ELF-1 (cell line): ENCODE data around the gene RAB22A.
A peak's percentile ranks its signal among the peaks of the same experiment; 100 is the strongest.
"Not testable (repeated sequence)": the region's sequence is repeated elsewhere in the genome, so short reads cannot be mapped to it uniquely, and the experiment has no call there.

Source experiments
- DNase-seq: peaks from one replicate; pipeline ENCODE4 v3.0.0-alpha.2; 2016; ENCODE audit warnings: low read depth, low spot score

Gene RAB22A

GRCh38 chr20:58342104-58342945 is 32.8 kb downstream of the RAB22A start:
- DNase-seq, result no peak

- no peak for DNase-seq
Observed at GRCh38 chr20:58344741-58345140, 35.2 kb downstream of the RAB22A start.

- no peak for DNase-seq
Observed at GRCh38 chr20:58349570-58349969, 40.1 kb downstream of the RAB22A start.

GRCh38 chr20:58352468-58352867 is 43.0 kb downstream of the RAB22A start:
- no peak for DNase-seq

- peak; percentile 18 for DNase-seq
Observed at GRCh38 chr20:58359441-58359840, 49.9 kb downstream of the RAB22A start.

GRCh38 chr20:58360936-58361335 is 51.4 kb downstream of the RAB22A start:
- DNase-seq, result no peak

GRCh38 chr20:58361481-58362205 is 52.1 kb downstream of the RAB22A start:
- DNase-seq, result no peak

- DNase-seq, result no peak
Observed at GRCh38 chr20:58362206-58362516, 52.6 kb downstream of the RAB22A start.

- DNase-seq, result no peak
Observed at GRCh38 chr20:58362970-58363369, 53.5 kb downstream of the RAB22A start.

- DNase-seq, result no peak
Observed at GRCh38 chr20:58366866-58367265, 57.4 kb downstream of the RAB22A start.

- peak; percentile 60 for DNase-seq
Observed at GRCh38 chr20:58372806-58373205, 63.3 kb downstream of the RAB22A start.

GRCh38 chr20:58373296-58373695 is 63.8 kb downstream of the RAB22A start:
- DNase-seq, result not testable (repeated sequence)

- peak; percentile 78 for DNase-seq
Observed at GRCh38 chr20:58374027-58374850, 64.7 kb downstream of the RAB22A start.

- DNase-seq, result peak; percentile 62
Observed at GRCh38 chr20:58374906-58375758, 65.6 kb downstream of the RAB22A start.

GRCh38 chr20:58375759-58376352 is 66.3 kb downstream of the RAB22A start:
- no peak for DNase-seq

- no peak for DNase-seq
Observed at GRCh38 chr20:58377017-58377416, 67.5 kb downstream of the RAB22A start.

- DNase-seq, result no peak
Observed at GRCh38 chr20:58377766-58378401, 68.4 kb downstream of the RAB22A start.

GRCh38 chr20:58378704-58379103 is 69.2 kb downstream of the RAB22A start:
- DNase-seq, result no peak

- no peak for DNase-seq
Observed at GRCh38 chr20:58381627-58382026, 72.1 kb downstream of the RAB22A start.

GRCh38 chr20:58382096-58382495 is 72.6 kb downstream of the RAB22A start:
- no peak for DNase-seq
